ENCODE data around the gene ATP5F1B. TPM values are rescaled to one million over a fixed set of nuclear protein-coding genes. Genes with fewer than 3 reads are reported as not detected.

ATP5F1B gene
- total RNA-seq: 100 to 1,000 TPM; 293 to 326 (median 296) TPM

- Histone ChIP-seq H3K36me3 (peaks cover 0 to 37% (median 28%) of the 10 kb centered on the region in 3 donors), H3K4me1 (peaks cover 0 to 43% (median 15%) of the 10 kb centered on the region in 4 donors), H3K4me3 (peak within 1 kb of the TSS; percentile 78 to 99 (median 97)), H3K9me3 (no peaks in the 10 kb centered on the region), H3K27ac (peak within 1 kb of the TSS; percentile 87 to 96 (median 93)), H3K27me3 (no peaks in the 10 kb centered on the region)
- peak; percentile 90 to 97 for DNase-seq (ENCODE audit: low spot score in 2 of 2)
- TF ChIP-seq CTCF (IDR thresholded peaks at IDR 0.05): peak in 2 of 5 experiments; percentile 39 to 63
- TF ChIP-seq POLR2A (IDR thresholded peaks at IDR 0.05): peak; percentile 97 to 99
- peak; percentile 50 to 99 for TF ChIP-seq EP300 (IDR thresholded peaks at IDR 0.05)
- 1% methylated on average over 25 to 39 of the region's 39 CpGs for WGBS, 2 donors
These were observed at the start of gene ATP5F1B for GRCh38 chr12:56645717-56646446. Gene ATP5F1B (minus strand): TSS chr12:56645984. CDS start chr12:56645963, 21 bp downstream.

GRCh38 chr12:56694161-56694560 is 48.4 kb upstream of the ATP5F1B start:
- Histone ChIP-seq H3K27ac (no peak overlapping the region), H3K4me3 (no peak overlapping the region), H3K36me3 (no peaks in the 10 kb centered on the region), H3K27me3 (no peaks in the 10 kb centered on the region), H3K4me1 (peaks cover 0 to 2% (median 0%) of the 10 kb centered on the region in 4 donors), H3K9me3 (no peaks in the 10 kb centered on the region)
- DNase-seq (ENCODE audit: low spot score in 2 of 2): no peak
- 85 to 89% methylated on average over 5 of the region's 5 CpGs for WGBS, 2 donors
- TF ChIP-seq CTCF (IDR thresholded peaks at IDR 0.05) (no peak), EP300 (IDR thresholded peaks at IDR 0.05) (no peak), POLR2A (IDR thresholded peaks at IDR 0.05) (no peak)

GRCh38 chr12:56688846-56689109 is 43.0 kb upstream of the ATP5F1B start:
- 2% methylated on average over 7 of the region's 7 CpGs for WGBS, 2 donors
- H3K4me3 ChIP-seq: peak overlapping the region; percentile 45 to 86 (median 83)
- H3K9me3 ChIP-seq: no peaks in the 10 kb centered on the region
- no peaks in the 10 kb centered on the region for H3K27me3 ChIP-seq
- peak overlapping the region; percentile 97 to 100 (median 100) for H3K27ac ChIP-seq
- no peak for DNase-seq (ENCODE audit: low spot score in 2 of 2)
- H3K36me3 ChIP-seq: no peaks in the 10 kb centered on the region
- TF ChIP-seq CTCF (IDR thresholded peaks at IDR 0.05) (no peak), POLR2A (IDR thresholded peaks at IDR 0.05) (no peak), EP300 (IDR thresholded peaks at IDR 0.05) (no peak)
- peaks cover 0 to 35% (median 12%) of the 10 kb centered on the region in 4 donors for H3K4me1 ChIP-seq

GRCh38 chr12:56688129-56688845 is 42.5 kb upstream of the ATP5F1B start, which contains the start of gene PTGES3:
Gene PTGES3 (minus strand): TSS chr12:56688284. CDS start chr12:56687999, 285 bp downstream.
- Histone ChIP-seq H3K27me3 (no peaks in the 10 kb centered on the region), H3K4me3 (peak within 1 kb of the TSS; percentile 82 to 95 (median 85)), H3K9me3 (no peaks in the 10 kb centered on the region), H3K4me1 (peaks cover 0 to 39% (median 12%) of the 10 kb centered on the region in 4 donors), H3K36me3 (no peaks in the 10 kb centered on the region), H3K27ac (peak within 1 kb of the TSS; percentile 97 to 100 (median 100))
- DNase-seq (ENCODE audit: low spot score in 2 of 2): peak; percentile 96
- WGBS, 2 donors: 0% methylated on average over 56 to 64 of the region's 64 CpGs
- TF ChIP-seq EP300 (IDR thresholded peaks at IDR 0.05) (peak; percentile 99 to 100), POLR2A (IDR thresholded peaks at IDR 0.05) (peak; percentile 98), CTCF (IDR thresholded peaks at IDR 0.05) (peak in 1 of 5 experiments; percentile 33)

All from tibial nerve (tissue), 4 donors.